NB4 (cell line): Measurements from ENCODE around the gene CFAP58.

Source experiments
- DNase-seq: peaks from one replicate; pipeline ENCODE4 v3.0.0; 2010; ENCODE audit warnings: low read depth
- H3K4me3 ChIP-seq: one replicate; pipeline ENCODE4 v1.5.1; 2011; ENCODE audit warnings: mild to moderate bottlenecking, low read depth, low read length, moderate library complexity
- CTCF ChIP-seq: IDR thresholded peaks from one replicate; pipeline ENCODE4 v1.5.1; 2012; ENCODE audit warnings: low read depth, low read length
- MAX ChIP-seq: IDR thresholded peaks from 2 replicates; pipeline ENCODE4 v1.6.1; 2011; ENCODE audit warnings: low read depth, low read length
- MYC ChIP-seq: IDR thresholded peaks from 2 replicates; pipeline ENCODE4 v1.6.1; 2011; ENCODE audit warnings: low read depth, low read length
- POLR2A ChIP-seq: IDR thresholded peaks from 2 replicates; pipeline ENCODE4 v1.6.1; 2011; ENCODE audit warnings: mild to moderate bottlenecking; ENCODE audit not compliant: insufficient read length; ENCODE audit errors: extremely low read depth

Gene CFAP58

GRCh38 chr10:104324931-104325330 lies 28.7 kb upstream of the CFAP58 start:
- no peak overlapping the region for H3K4me3 ChIP-seq
- no peak for DNase-seq
- TF ChIP-seq CTCF: no peak

- H3K4me3 ChIP-seq: no peak overlapping the region
- no peak for TF ChIP-seq MYC
- no peak for TF ChIP-seq MAX
- no peak for TF ChIP-seq CTCF
- no peak for TF ChIP-seq POLR2A
- peak; percentile 56 for DNase-seq
These were observed 27.9 kb upstream of the CFAP58 start for GRCh38 chr10:104325436-104326435.

- DNase-seq: no peak
- TF ChIP-seq POLR2A (no peak), MYC (no peak)
- peak overlapping the region; percentile 56 for H3K4me3 ChIP-seq
These were observed 26.5 kb upstream of the CFAP58 start for GRCh38 chr10:104326991-104327610.

- peak; percentile 87 for DNase-seq
- peak overlapping the region; percentile 56 for H3K4me3 ChIP-seq
- TF ChIP-seq CTCF: no peak
- no peak for TF ChIP-seq POLR2A
- TF ChIP-seq MAX: no peak
- TF ChIP-seq MYC: no peak
These were observed 25.6 kb upstream of the CFAP58 start for GRCh38 chr10:104327745-104328645.

- TF ChIP-seq CTCF (no peak), MYC (0 out of 2 replicates have a peak, but pooled peaks have one; percentile 24), POLR2A (no peak), MAX (no peak)
- H3K4me3 ChIP-seq: peak overlapping the region; percentile 56
- DNase-seq: no peak
These were observed 25.1 kb upstream of the CFAP58 start for GRCh38 chr10:104328646-104328895.
